HepG2 (cell line): ENCODE data around the gene HOXA10. TPM values are rescaled to one million over a fixed set of nuclear protein-coding genes. Genes with fewer than 3 reads are reported as not detected.
A peak's percentile ranks its signal among the peaks of the same experiment; 100 is the strongest.

Source experiments
- ATM ChIP-seq: fragments of 450-650 bp; IDR thresholded peaks from 2 replicates; pipeline ENCODE4 v1.7.1; 2017; ENCODE audit warnings: mild to moderate bottlenecking, borderline replicate concordance
- DNMT3B ChIP-seq: conservative IDR thresholded peaks from 2 replicates; pipeline ENCODE4 v1.6.1; 2016; ENCODE audit warnings: missing biosample characterization, control low read depth
- MIXL1 ChIP-seq: IDR thresholded peaks from 2 replicates; pipeline ENCODE4 v1.6.1; 2016
- MTF2 ChIP-seq: sonication (generic); formaldehyde crosslinking; IDR thresholded peaks from 2 replicates; pipeline ENCODE4 v1.5.0; 2020; ENCODE audit warnings: missing genetic modification reagents, borderline replicate concordance
- MZF1 ChIP-seq: sonication (generic); formaldehyde crosslinking; IDR thresholded peaks from 2 replicates; pipeline ENCODE4 v1.8.1; 2023; ENCODE audit warnings: mild to moderate bottlenecking, missing genetic modification reagents, borderline replicate concordance
- SETDB1 ChIP-seq: sonication (generic); formaldehyde crosslinking; IDR thresholded peaks from 2 replicates; pipeline ENCODE4 v1.5.1; 2020; ENCODE audit warnings: missing genetic modification reagents, mild to moderate bottlenecking, borderline replicate concordance
- ZNF138 ChIP-seq: sonication (generic); formaldehyde crosslinking; IDR thresholded peaks from 2 replicates; pipeline ENCODE4 v1.5.0; 2020; ENCODE audit warnings: mild to moderate bottlenecking, low read depth, missing genetic modification reagents
- ZNF350 ChIP-seq: sonication (generic); formaldehyde crosslinking; IDR thresholded peaks from 2 replicates; pipeline ENCODE4 v1.4.0; 2020; ENCODE audit warnings: mild to moderate bottlenecking, low read depth, missing genetic modification reagents, borderline replicate concordance
- ZNF496 ChIP-seq: sonication (generic); formaldehyde crosslinking; IDR thresholded peaks from 2 replicates; pipeline ENCODE4 v1.8.1; 2023; ENCODE audit warnings: mild to moderate bottlenecking, moderate library complexity, missing genetic modification reagents; ENCODE audit not compliant: insufficient replicate concordance
- ZNF558 ChIP-seq: sonication (generic); formaldehyde crosslinking; IDR thresholded peaks from 2 replicates; pipeline ENCODE4 v1.9.0; 2022; ENCODE audit warnings: mild to moderate bottlenecking, missing genetic modification reagents, borderline replicate concordance
- ZNF572 ChIP-seq: sonication (generic); formaldehyde crosslinking; IDR thresholded peaks from 2 replicates; pipeline ENCODE4 v1.5.1; 2020; ENCODE audit warnings: mild to moderate bottlenecking, missing genetic modification reagents
- ZNF878 ChIP-seq: sonication (generic); formaldehyde crosslinking; IDR thresholded peaks from 2 replicates; pipeline ENCODE4 v1.8.1; 2023; ENCODE audit warnings: mild to moderate bottlenecking, missing genetic modification reagents, moderate library complexity
- ZSCAN20 ChIP-seq: sonication (generic); formaldehyde crosslinking; IDR thresholded peaks from 2 replicates; pipeline ENCODE4 v1.4.0; 2020; ENCODE audit warnings: missing genetic modification reagents, mild to moderate bottlenecking, borderline replicate concordance
- ZSCAN29 ChIP-seq: sonication (generic); formaldehyde crosslinking; conservative IDR thresholded peaks from 2 replicates; pipeline ENCODE4 v1.4.0; 2020; ENCODE audit warnings: mild to moderate bottlenecking, missing genetic modification reagents
- polyA plus RNA-seq, 8 experiments: library from polyadenylated mRNA; depleted of rRNA in 3 of 8; stranded (reverse) in 7 of 8; unstranded in 1 of 8; fragments of >200 nt; fragmentation: Illumina TruSeq in 4 of 8; extraction: Trizol in 4 of 8; gene quantifications; 2 replicates each; pipeline versions ENCODE4 v1.2.1 to v1.2.3, GENCODE V29; 2011 to 2016; ENCODE audit warnings: low read depth in 4 of 8, missing spikeins in 1 of 8, mixed read lengths in 1 of 8; ENCODE audit not compliant: insufficient read depth in 1 of 8
- total RNA-seq, 5 experiments: library from RNA; depleted of rRNA; stranded (reverse); fragments of >200 nt; fragmentation: Illumina TruSeq; extraction: Trizol; gene quantifications; 2 replicates each; pipeline ENCODE4 v1.2.3, GENCODE V29; 2016; ENCODE audit warnings: low read depth in 1 of 5
- TF ChIP-seq, protein P1 (sequence below): sonication (generic); formaldehyde crosslinking; IDR thresholded peaks from 2 replicates; pipeline ENCODE4 v1.4.0; 2020; ENCODE audit warnings: missing genetic modification reagents
- TF ChIP-seq, protein P2 (sequence below), 2 experiments: fragments of 450-650 bp in 1 of 2; sonication (generic) in 1 of 2; formaldehyde crosslinking in 1 of 2; IDR thresholded peaks; 2 replicates each; pipeline versions ENCODE4 v1.6.1 to v1.8.0; 2016 to 2022; ENCODE audit warnings: antibody characterized with exemption in 1 of 2, mild to moderate bottlenecking in 1 of 2, missing genetic modification reagents in 1 of 2
- TF ChIP-seq, protein P3 (sequence below): sonication (generic); formaldehyde crosslinking; IDR thresholded peaks from 2 replicates; pipeline ENCODE4 v1.4.0; 2020; ENCODE audit warnings: mild to moderate bottlenecking, missing genetic modification reagents

HOXA10 gene
- total and polyA plus RNA-seq, 2 of the 13 experiments (the other 11 are each of a cell fraction or from before 2014, with no cell fraction given): not detected

DNA sequence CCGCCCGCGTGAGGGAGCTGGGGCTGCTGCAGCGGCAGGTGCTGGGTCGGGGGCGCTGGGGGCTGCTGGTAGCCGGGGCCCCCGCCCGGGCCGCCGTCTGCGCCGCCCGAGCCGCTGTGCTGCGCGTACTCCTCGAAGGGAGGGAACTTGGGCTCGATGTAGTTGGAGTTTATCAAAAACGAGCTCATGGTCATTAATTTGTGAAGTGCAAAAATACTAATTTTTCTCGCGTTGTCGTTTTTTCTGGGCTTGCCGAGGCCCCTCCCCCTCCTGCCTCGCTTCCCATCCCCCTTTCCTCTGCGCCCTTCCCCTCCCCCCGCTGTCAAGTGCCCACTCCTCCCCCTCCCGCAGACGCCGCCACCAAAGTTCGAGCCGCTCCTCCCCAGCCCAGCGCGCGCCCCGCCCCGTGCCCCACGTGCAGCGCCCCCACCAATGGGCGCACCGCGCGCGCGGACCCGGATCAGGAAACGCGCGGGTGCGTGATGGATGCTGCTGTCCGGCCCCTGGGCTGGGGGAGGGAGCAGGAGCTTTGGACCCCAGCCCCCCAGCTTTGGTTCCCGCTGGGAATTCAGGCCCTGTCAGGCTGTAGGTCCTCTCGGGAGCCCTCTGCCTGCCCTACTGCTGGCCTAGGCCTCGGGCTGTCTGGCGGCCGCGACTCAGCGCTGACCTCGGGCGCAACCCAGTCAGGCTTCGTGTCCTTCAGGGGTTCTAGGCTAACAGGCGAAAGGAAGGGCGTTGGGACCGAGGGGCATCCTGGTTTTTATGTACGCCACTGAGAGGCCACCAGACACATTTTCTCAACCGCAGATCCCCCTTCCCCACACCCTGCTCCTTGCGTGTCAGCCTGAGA is 43.4 kb downstream of the HOXA10 start, which contains the start of gene HOXA4 (continued):
- TF ChIP-seq ATM (no peak), ZNF878 (CRISPR knock-in tag) (no peak), MIXL1 (CRISPR knock-in tag) (0 out of 2 replicates have a peak, but pooled peaks have one; percentile 21), DNMT3B (CRISPR knock-in tag) (no peak), ZSCAN29 (CRISPR knock-in tag) (no peak), ZNF138 (CRISPR knock-in tag) (no peak), ZNF572 (no peak), ZNF558 (no peak; the same call in 1 of the 2 replicates), SETDB1 (CRISPR knock-in tag) (no peak), MZF1 (CRISPR knock-in tag) (no peak), ZNF350 (CRISPR knock-in tag) (peak; percentile 84; the same call in 1 of the 2 replicates), MTF2 (no peak), ZNF496 (CRISPR knock-in tag) (no peak), ZSCAN20 (CRISPR knock-in tag) (no peak)
- TF ChIP-seq, protein P1, sequence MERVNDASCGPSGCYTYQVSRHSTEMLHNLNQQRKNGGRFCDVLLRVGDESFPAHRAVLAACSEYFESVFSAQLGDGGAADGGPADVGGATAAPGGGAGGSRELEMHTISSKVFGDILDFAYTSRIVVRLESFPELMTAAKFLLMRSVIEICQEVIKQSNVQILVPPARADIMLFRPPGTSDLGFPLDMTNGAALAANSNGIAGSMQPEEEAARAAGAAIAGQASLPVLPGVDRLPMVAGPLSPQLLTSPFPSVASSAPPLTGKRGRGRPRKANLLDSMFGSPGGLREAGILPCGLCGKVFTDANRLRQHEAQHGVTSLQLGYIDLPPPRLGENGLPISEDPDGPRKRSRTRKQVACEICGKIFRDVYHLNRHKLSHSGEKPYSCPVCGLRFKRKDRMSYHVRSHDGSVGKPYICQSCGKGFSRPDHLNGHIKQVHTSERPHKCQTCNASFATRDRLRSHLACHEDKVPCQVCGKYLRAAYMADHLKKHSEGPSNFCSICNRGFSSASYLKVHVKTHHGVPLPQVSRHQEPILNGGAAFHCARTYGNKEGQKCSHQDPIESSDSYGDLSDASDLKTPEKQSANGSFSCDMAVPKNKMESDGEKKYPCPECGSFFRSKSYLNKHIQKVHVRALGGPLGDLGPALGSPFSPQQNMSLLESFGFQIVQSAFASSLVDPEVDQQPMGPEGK: peak; percentile 83
- TF ChIP-seq, protein P2, sequence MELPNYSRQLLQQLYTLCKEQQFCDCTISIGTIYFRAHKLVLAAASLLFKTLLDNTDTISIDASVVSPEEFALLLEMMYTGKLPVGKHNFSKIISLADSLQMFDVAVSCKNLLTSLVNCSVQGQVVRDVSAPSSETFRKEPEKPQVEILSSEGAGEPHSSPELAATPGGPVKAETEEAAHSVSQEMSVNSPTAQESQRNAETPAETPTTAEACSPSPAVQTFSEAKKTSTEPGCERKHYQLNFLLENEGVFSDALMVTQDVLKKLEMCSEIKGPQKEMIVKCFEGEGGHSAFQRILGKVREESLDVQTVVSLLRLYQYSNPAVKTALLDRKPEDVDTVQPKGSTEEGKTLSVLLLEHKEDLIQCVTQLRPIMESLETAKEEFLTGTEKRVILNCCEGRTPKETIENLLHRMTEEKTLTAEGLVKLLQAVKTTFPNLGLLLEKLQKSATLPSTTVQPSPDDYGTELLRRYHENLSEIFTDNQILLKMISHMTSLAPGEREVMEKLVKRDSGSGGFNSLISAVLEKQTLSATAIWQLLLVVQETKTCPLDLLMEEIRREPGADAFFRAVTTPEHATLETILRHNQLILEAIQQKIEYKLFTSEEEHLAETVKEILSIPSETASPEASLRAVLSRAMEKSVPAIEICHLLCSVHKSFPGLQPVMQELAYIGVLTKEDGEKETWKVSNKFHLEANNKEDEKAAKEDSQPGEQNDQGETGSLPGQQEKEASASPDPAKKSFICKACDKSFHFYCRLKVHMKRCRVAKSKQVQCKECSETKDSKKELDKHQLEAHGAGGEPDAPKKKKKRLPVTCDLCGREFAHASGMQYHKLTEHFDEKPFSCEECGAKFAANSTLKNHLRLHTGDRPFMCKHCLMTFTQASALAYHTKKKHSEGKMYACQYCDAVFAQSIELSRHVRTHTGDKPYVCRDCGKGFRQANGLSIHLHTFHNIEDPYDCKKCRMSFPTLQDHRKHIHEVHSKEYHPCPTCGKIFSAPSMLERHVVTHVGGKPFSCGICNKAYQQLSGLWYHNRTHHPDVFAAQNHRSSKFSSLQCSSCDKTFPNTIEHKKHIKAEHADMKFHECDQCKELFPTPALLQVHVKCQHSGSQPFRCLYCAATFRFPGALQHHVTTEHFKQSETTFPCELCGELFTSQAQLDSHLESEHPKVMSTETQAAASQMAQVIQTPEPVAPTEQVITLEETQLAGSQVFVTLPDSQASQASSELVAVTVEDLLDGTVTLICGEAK (IDR thresholded peaks at IDR 0.05): no peak
- TF ChIP-seq, protein P2 (CRISPR knock-in tag; IDR thresholded peaks at IDR 0.05): peak; percentile 77
- TF ChIP-seq, protein P3, sequence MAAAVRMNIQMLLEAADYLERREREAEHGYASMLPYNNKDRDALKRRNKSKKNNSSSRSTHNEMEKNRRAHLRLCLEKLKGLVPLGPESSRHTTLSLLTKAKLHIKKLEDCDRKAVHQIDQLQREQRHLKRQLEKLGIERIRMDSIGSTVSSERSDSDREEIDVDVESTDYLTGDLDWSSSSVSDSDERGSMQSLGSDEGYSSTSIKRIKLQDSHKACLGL (CRISPR knock-in tag): peak; percentile 76; the same call in 1 of the 2 replicates
